AG04450 (cell line): ENCODE data around the gene NDUFS7. TPM values are rescaled to one million over a fixed set of nuclear protein-coding genes. Genes with fewer than 3 reads are reported as not detected.

Experiments used
- CTCF ChIA-PET: fragments of 300-600, 350-600 bp; formaldehyde crosslinking; extraction: SDS; loops from one replicate; lab custom pipeline; 2022; ENCODE audit warnings: antibody characterized with exemption, inconsistent platforms; lab: Charles Lee
- POLR2A ChIA-PET: fragments of 350-600 bp; formaldehyde crosslinking; extraction: SDS; loops from one replicate; lab custom pipeline; 2021; ENCODE audit warnings: antibody characterized with exemption, inconsistent platforms; lab: Yijun Ruan, JAX
- DNase-seq: peaks from one replicate; pipeline ENCODE4 v3.0.0-alpha.2; 2011; ENCODE audit warnings: low read depth, low spot score
- H3K27ac ChIP-seq: one replicate; pipeline ENCODE4 v1.5.1; 2012; ENCODE audit warnings: low read depth, low read length, control low read depth
- H3K27me3 ChIP-seq: one replicate; pipeline ENCODE4 v1.6.0; 2012; ENCODE audit warnings: low read length; ENCODE audit not compliant: control insufficient read depth, insufficient read depth
- H3K4me3 ChIP-seq: 2 replicates; pipeline ENCODE4 v1.5.1; 2011; ENCODE audit warnings: mild to moderate bottlenecking, low read depth, low read length, control low read depth
- H3K9me3 ChIP-seq: 2 replicates; pipeline ENCODE4 v1.5.1; 2012; ENCODE audit warnings: low read length; ENCODE audit not compliant: control insufficient read depth, insufficient read depth
- CTCF ChIP-seq: IDR thresholded peaks from 2 replicates; pipeline ENCODE4 v1.5.1; 2011; ENCODE audit warnings: low read depth, low read length, control low read depth, inconsistent platforms
- polyA plus RNA-seq: library from polyadenylated mRNA; depleted of rRNA; stranded (reverse); fragments of >200 nt; gene quantifications from 2 replicates; pipeline ENCODE4 v1.2.3, GENCODE V29; 2011; rRNA removed

NDUFS7 gene
- polyA plus RNA-seq, 1 experiment = 26.1 TPM

DNA sequence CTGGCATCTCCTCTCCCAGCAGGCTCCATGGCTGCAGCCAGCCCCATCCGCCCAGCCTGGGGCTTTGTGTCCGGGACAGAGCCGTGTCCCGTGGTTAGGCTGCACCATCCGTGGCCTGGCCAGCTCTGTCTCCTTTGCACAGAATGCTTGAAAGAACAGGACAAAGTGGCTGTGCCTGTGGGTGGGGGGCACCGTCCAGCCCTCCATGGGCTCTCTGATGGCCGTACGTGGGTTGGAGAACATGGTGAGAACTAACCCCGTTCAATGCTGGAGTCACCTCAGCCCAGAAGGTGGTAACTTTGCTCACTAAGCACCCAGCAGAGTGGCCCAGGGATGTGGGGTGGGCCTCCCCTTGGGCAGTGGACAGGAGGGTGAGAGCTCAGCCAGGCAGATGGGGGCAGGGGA is 57.3 kb downstream of the NDUFS7 start:
- no peak for DNase-seq
- ChIA-PET CTCF (no interaction called here), POLR2A (no interaction called here)
- no peak for TF ChIP-seq CTCF
- Histone ChIP-seq H3K27me3 (peaks cover 3% of the 10 kb centered on the region), H3K9me3 (peaks cover 3% of the 10 kb centered on the region; the same call in 1 of the 2 replicates), H3K4me3 (no peak overlapping the region), H3K27ac (no peak overlapping the region)

DNA sequence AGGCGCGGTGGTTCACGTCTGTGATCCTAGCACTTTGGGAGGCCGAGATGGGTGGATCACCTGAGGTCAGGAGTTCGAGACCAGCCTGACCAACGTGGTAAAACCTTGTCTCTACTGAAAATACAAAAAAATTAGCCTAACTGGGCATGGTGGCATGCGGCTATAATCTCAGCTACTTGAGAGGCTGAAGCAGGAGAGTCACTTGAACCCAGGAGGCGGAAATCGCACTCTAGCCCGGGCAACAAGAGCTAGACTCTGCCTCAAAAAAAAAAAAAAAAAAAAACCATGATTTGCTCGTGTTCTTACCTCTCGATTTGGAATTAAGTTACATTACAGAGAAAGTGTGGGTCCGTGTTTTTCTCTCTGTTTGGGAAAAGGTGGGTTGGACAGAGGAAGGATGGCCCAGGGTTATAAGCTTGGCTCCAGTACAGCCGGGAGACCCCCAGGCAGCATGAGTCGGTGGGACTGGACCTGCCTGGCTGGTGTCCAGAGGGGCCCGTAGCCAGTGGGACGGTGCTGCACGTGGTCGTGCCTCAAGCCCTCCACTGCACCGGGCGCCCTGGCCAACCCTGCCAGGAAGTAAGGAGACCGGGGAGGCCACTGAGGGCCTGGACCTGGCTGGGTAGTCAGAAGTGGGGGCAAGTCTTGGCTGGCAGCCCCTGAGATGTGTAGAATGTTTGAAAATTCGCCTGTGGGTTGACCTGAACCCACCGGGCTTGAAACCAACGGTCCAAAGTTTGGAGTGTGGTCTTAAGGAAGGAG is 58.2 kb downstream of the NDUFS7 start:
- DNase-seq = no peak
- Histone ChIP-seq H3K4me3 (no peak overlapping the region), H3K9me3 (peaks cover 3% of the 10 kb centered on the region; the same call in 1 of the 2 replicates), H3K27ac (no peak overlapping the region), H3K27me3 (peaks cover 7% of the 10 kb centered on the region)
- no peak for TF ChIP-seq CTCF
- CTCF ChIA-PET = no interaction called here
- POLR2A ChIA-PET = interaction anchor here (0.7 kb wide), 1 partner anchor 269 kb away, joined by 9 read pairs; no protein-coding TSS in a partner anchor

Other genes with a start within 250 kb of the NDUFS7 start
- 9.9 and 14.2 TPM in 2 replicates for gene SBNO2, start 209.6 kb upstream of the NDUFS7 start, polyA plus RNA-seq
- gene STK11, start 178.1 kb upstream of the NDUFS7 start, polyA plus RNA-seq = 24.6 and 26.6 TPM in 2 replicates
- gene CBARP, start 145.9 kb upstream of the NDUFS7 start, polyA plus RNA-seq = 1.1 and 1.6 TPM in 2 replicates
- gene ATP5F1D, start 142.2 kb upstream of the NDUFS7 start, polyA plus RNA-seq = 36.4 and 55.1 TPM in 2 replicates
- gene MIDN, start 135.3 kb upstream of the NDUFS7 start, polyA plus RNA-seq = 6.6 and 10.6 TPM in 2 replicates
- 269 and 274 TPM in 2 replicates for gene CIRBP, start 114.6 kb upstream of the NDUFS7 start, polyA plus RNA-seq
- gene FAM174C, start 108.4 kb upstream of the NDUFS7 start, polyA plus RNA-seq = 16.6 and 29.1 TPM in 2 replicates
- not detected in 2 replicates for gene EFNA2, start 98.0 kb upstream of the NDUFS7 start, polyA plus RNA-seq
- 26.9 and 39.8 TPM in 2 replicates for gene GAMT, start 17.6 kb downstream of the NDUFS7 start, polyA plus RNA-seq
- gene DAZAP1, start 23.7 kb downstream of the NDUFS7 start, polyA plus RNA-seq = 45.8 and 52.8 TPM in 2 replicates
- 596 and 980 TPM in 2 replicates for gene RPS15, start 54.5 kb downstream of the NDUFS7 start, polyA plus RNA-seq
- 0.09 and 0.17 TPM in 2 replicates for gene APC2, start 66.2 kb downstream of the NDUFS7 start, polyA plus RNA-seq
- gene C19orf25, start 95.3 kb downstream of the NDUFS7 start, polyA plus RNA-seq = 14.5 and 17.5 TPM in 2 replicates
- 0.40 TPM in 2 replicates for gene PCSK4, start 106.4 kb downstream of the NDUFS7 start, polyA plus RNA-seq
- 0.84 and 1.1 TPM in 2 replicates for gene REEP6, start 107.3 kb downstream of the NDUFS7 start, polyA plus RNA-seq
- gene ADAMTSL5, start 129.1 kb downstream of the NDUFS7 start, polyA plus RNA-seq = 5.6 and 7.5 TPM in 2 replicates
- not detected in 2 replicates for gene PLK5, start 140.2 kb downstream of the NDUFS7 start, polyA plus RNA-seq
- gene MEX3D, start 184.4 kb downstream of the NDUFS7 start, polyA plus RNA-seq = 5.4 and 6.2 TPM in 2 replicates
- gene MBD3, start 209.0 kb downstream of the NDUFS7 start, polyA plus RNA-seq = 21.9 and 35.4 TPM in 2 replicates
- 153 and 166 TPM in 2 replicates for gene UQCR11, start 221.6 kb downstream of the NDUFS7 start, polyA plus RNA-seq